HepG2 (cell line): ENCODE measurements around the gene AGAP1. TPM values are rescaled to one million over a fixed set of nuclear protein-coding genes. Genes with fewer than 3 reads are reported as not detected.

Source experiments
- ATAC-seq: fragments of 200-7000 bp; cut with Tn5 transposase; 3 replicates; pipeline ENCODE4 v1.9.1; 2020; ENCODE audit warnings: mild to moderate bottlenecking, moderate library complexity
- BruUV-seq: library from RNA; stranded (reverse); fragments of 400-500 nt; replicated peaks from 2 replicates; lab custom pipeline; 2021; lab: Mats Ljungman, UMichigan
- CTCF ChIA-PET: fragments of 300-600 bp; formaldehyde crosslinking; extraction: SDS; loops from one replicate; lab custom pipeline; 2021; ENCODE audit warnings: low total read pairs, inconsistent platforms, low intra/inter-chr PET ratio; lab: Yijun Ruan, JAX
- POLR2A ChIA-PET: fragments of 350-600 bp; sonication (Branson Sonifier 250); formaldehyde crosslinking; loops from one replicate; lab custom pipeline; 2020; ENCODE audit warnings: antibody characterized with exemption, inconsistent platforms; lab: Yijun Ruan, JAX
- DNase-seq: peaks from one replicate; pipeline ENCODE4 v3.0.0-alpha.2; 2015; ENCODE audit warnings: low spot score
- FAIRE-seq: peaks from 3 replicates; lab custom pipeline; 2011; peaks lifted over from hg19 to GRCh38; lab: Jason Lieb, UNC
- H2AFZ ChIP-seq: one replicate; pipeline ENCODE4 v1.6.1; 2011; ENCODE audit warnings: low read length, inconsistent platforms
- H3K27ac ChIP-seq: fragments of 300-600 bp; 3 replicates; pipeline ENCODE4 v1.8.0; 2011; ENCODE audit warnings: mixed run types, mild to moderate bottlenecking, mixed read lengths, low read length, inconsistent platforms; ENCODE audit not compliant: insufficient read depth; ENCODE audit errors: extremely low read length
- H3K27me3 ChIP-seq, 2 experiments: fragments of 200-600 bp in 1 of 2; 2 replicates in 1 of 2; 3 replicates in 1 of 2; pipeline versions ENCODE4 v1.6.0 to v1.8.0; 2011; ENCODE audit warnings: low read length in 2 of 2, mild to moderate bottlenecking in 2 of 2, moderate library complexity in 2 of 2, inconsistent platforms in 1 of 2; ENCODE audit not compliant: insufficient read depth in 2 of 2, control insufficient read depth in 1 of 2
- H3K36me3 ChIP-seq, 2 experiments: fragments of 200-600 bp in 1 of 2; replicated peaks in 1 of 2; 2 replicates in 1 of 2; 3 replicates in 1 of 2; pipeline versions ENCODE4 v1.5.1 to v1.8.0; 2011; ENCODE audit warnings: low read length in 2 of 2, inconsistent platforms in 1 of 2; ENCODE audit not compliant: insufficient read depth in 2 of 2, control insufficient read depth in 1 of 2
- H3K4me1 ChIP-seq: 2 replicates; pipeline ENCODE4 v1.5.1; 2012; ENCODE audit warnings: low read length, inconsistent platforms; ENCODE audit not compliant: insufficient read depth
- H3K4me2 ChIP-seq: 2 replicates; pipeline ENCODE4 v1.6.0; 2011; ENCODE audit warnings: low read depth, low read length, inconsistent platforms
- H3K4me3 ChIP-seq, 3 experiments: fragments of 200-600 bp in 1 of 3; sonication (generic), shearing (Covaris generic) in 1 of 3; replicated peaks in 1 of 3; 2 replicates each; pipeline ENCODE4 v1.5.1; 2011 to 2016; ENCODE audit warnings: low read length in 3 of 3, inconsistent platforms in 2 of 3, low read depth in 2 of 3, mild to moderate bottlenecking in 2 of 3, control low read depth in 1 of 3, mixed read lengths in 1 of 3; ENCODE audit not compliant: insufficient read depth in 1 of 3
- H3K79me2 ChIP-seq: one replicate; pipeline ENCODE4 v1.6.1; 2011; ENCODE audit warnings: low read length, inconsistent platforms; ENCODE audit not compliant: insufficient read depth
- H3K9ac ChIP-seq: 2 replicates; pipeline ENCODE4 v1.6.0; 2011; ENCODE audit warnings: mild to moderate bottlenecking, low read depth, low read length, inconsistent platforms; ENCODE audit not compliant: insufficient read depth
- H3K9me3 ChIP-seq: 2 replicates; pipeline ENCODE4 v1.5.1; 2012; ENCODE audit warnings: mild to moderate bottlenecking, low read length
- H4K20me1 ChIP-seq: 2 replicates; pipeline ENCODE4 v1.6.0; 2011; ENCODE audit warnings: inconsistent platforms, mild to moderate bottlenecking, low read length, moderate library complexity; ENCODE audit not compliant: insufficient read depth
- ARID5B ChIP-seq: IDR thresholded peaks from 2 replicates; pipeline ENCODE4 v1.4.0; 2020; ENCODE audit warnings: mild to moderate bottlenecking, missing genetic modification reagents
- CSRNP1 ChIP-seq: sonication (generic); formaldehyde crosslinking; IDR thresholded peaks from 2 replicates; pipeline ENCODE4 v1.8.1; 2023; ENCODE audit warnings: mild to moderate bottlenecking, missing genetic modification reagents
- ESRRA ChIP-seq: sonication (generic); formaldehyde crosslinking; IDR thresholded peaks from 2 replicates; pipeline ENCODE4 v1.5.1; 2020; ENCODE audit warnings: mild to moderate bottlenecking, low read depth, missing genetic modification reagents
- FOXP1 ChIP-seq, 2 experiments: fragments of 450-650 bp in 1 of 2; IDR thresholded peaks; 2 replicates each; pipeline ENCODE4 v1.6.1; 2017 to 2018; ENCODE audit warnings: antibody characterized with exemption in 1 of 2
- HINFP ChIP-seq: sonication (generic); formaldehyde crosslinking; IDR thresholded peaks from 2 replicates; pipeline ENCODE4 v1.4.0; 2020; ENCODE audit warnings: low read depth, mild to moderate bottlenecking, missing genetic modification reagents
- MTA1 ChIP-seq: sonication (generic); formaldehyde crosslinking; IDR thresholded peaks from 2 replicates; pipeline ENCODE4 v1.4.0; 2020; ENCODE audit warnings: missing genetic modification reagents, mild to moderate bottlenecking, borderline replicate concordance
- NKX3-1 ChIP-seq: sonication (generic); formaldehyde crosslinking; IDR thresholded peaks from 2 replicates; pipeline ENCODE4 v1.5.0; 2020; ENCODE audit warnings: missing genetic modification reagents
- TCF7 ChIP-seq: sonication (generic); IDR thresholded peaks from 2 replicates; pipeline ENCODE4 v1.6.1; 2016; ENCODE audit warnings: antibody characterized with exemption, low read depth
- ZFP1 ChIP-seq: IDR thresholded peaks from 2 replicates; pipeline ENCODE4 v1.6.1; 2016
- ZMYM3 ChIP-seq: sonication (generic); formaldehyde crosslinking; IDR thresholded peaks from 2 replicates; pipeline ENCODE4 v1.5.1; 2020; ENCODE audit warnings: mild to moderate bottlenecking, missing genetic modification reagents
- ZNF292 ChIP-seq: sonication (generic); formaldehyde crosslinking; IDR thresholded peaks from 2 replicates; pipeline ENCODE4 v1.8.1; 2022; ENCODE audit warnings: mild to moderate bottlenecking, low read depth, missing genetic modification reagents, borderline replicate concordance
- ZNF512B ChIP-seq: sonication (generic); formaldehyde crosslinking; IDR thresholded peaks from 2 replicates; pipeline ENCODE4 v1.5.1; 2020; ENCODE audit warnings: missing genetic modification reagents, mild to moderate bottlenecking, borderline replicate concordance
- WGBS: methylation state at CpG from one replicate; pipeline ENCODE4 v1.1.6; 2017; ENCODE audit warnings: low lambda C conversion rate; 5-methylcytosine and 5-hydroxymethylcytosine counted together
- in situ Hi-C: cut with HindIII; loops from 2 replicates; pipeline ENCODE4 v1.10.0; 2017; ENCODE audit warnings: low pct_unique_long_range_greater_than_20kb; ENCODE audit not compliant: extremely low pct_ligation_motif_present
- intact Hi-C: fragments of 100-400 bp; cut with micrococcal nuclease; formaldehyde crosslinking; loops from one replicate; pipeline ENCODE4 v1.10.0; 2022; ENCODE audit not compliant: unreplicated experiment
- polyA plus RNA-seq, 8 experiments: library from polyadenylated mRNA; depleted of rRNA in 3 of 8; stranded (reverse) in 7 of 8; unstranded in 1 of 8; fragments of >200 nt; fragmentation: Illumina TruSeq in 4 of 8; extraction: Trizol in 4 of 8; gene quantifications; 2 replicates each; pipeline versions ENCODE4 v1.2.1 to v1.2.3, GENCODE V29; 2011 to 2016; ENCODE audit warnings: low read depth in 4 of 8, missing spikeins in 1 of 8, mixed read lengths in 1 of 8; ENCODE audit not compliant: insufficient read depth in 1 of 8
- total RNA-seq, 5 experiments: library from RNA; depleted of rRNA; stranded (reverse); fragments of >200 nt; fragmentation: Illumina TruSeq; extraction: Trizol; gene quantifications; 2 replicates each; pipeline ENCODE4 v1.2.3, GENCODE V29; 2016; ENCODE audit warnings: low read depth in 1 of 5

Gene AGAP1
- total and polyA plus RNA-seq, 2 of the 13 experiments (the other 11 are each of a cell fraction or from before 2014, with no cell fraction given), result 21.2 to 32.7 TPM

GRCh38 chr2:235449568-235449967 lies 44.3 kb upstream of the AGAP1 start (continued):
- TF ChIP-seq ZFP1 (CRISPR knock-in tag) (no peak), CSRNP1 (no peak), HINFP (CRISPR knock-in tag) (no peak)
- TF ChIP-seq, all 625 proteins: peak for 0

GRCh38 chr2:235453605-235454151 lies 40.2 kb upstream of the AGAP1 start:
- POLR2A ChIA-PET, result no interaction called here
- BruUV-seq, result no TSS peak
- Histone ChIP-seq H3K4me3 (no peak overlapping the region), H3K27ac (no peak overlapping the region), H3K36me3 (no peaks in the 10 kb centered on the region), H3K27me3 (peaks cover 3 to 32% of the 10 kb centered on the region in 2 experiments; a peak in 3 of 5 replicates), H3K4me2 (no peak overlapping the region), H4K20me1 (no peaks in the 10 kb centered on the region), H3K9ac (no peak overlapping the region), H2AFZ (no peak overlapping the region), H3K4me1 (peaks cover 18% of the 10 kb centered on the region), H3K9me3 (no peaks in the 10 kb centered on the region), H3K79me2 (no peaks in the 10 kb centered on the region)
- CTCF ChIA-PET, result no interaction called here
- intact Hi-C loops, result no loop called here
- in situ Hi-C loops, result no loop called here
- FAIRE-seq, result peak; percentile 26
- ATAC-seq, result peak; percentile 69
- WGBS, result 16% methylated on average over 6 of the region's 6 CpGs
- DNase-seq, result no peak
- TF ChIP-seq ARID5B (CRISPR knock-in tag) (peak; percentile 48), ZNF292 (CRISPR knock-in tag) (0 out of 2 replicates have a peak, but pooled peaks have one; percentile 43), ZMYM3 (CRISPR knock-in tag) (peak; percentile 78; the same call in 1 of the 2 replicates), FOXP1 (IDR thresholded peaks at IDR 0.05) (no peak), FOXP1 (CRISPR knock-in tag; IDR thresholded peaks at IDR 0.05) (0 out of 2 replicates have a peak, but pooled peaks have one; percentile 26), NKX3-1 (CRISPR knock-in tag) (no peak), MTA1 (peak; percentile 27; the same call in 1 of the 2 replicates), TCF7 (0 out of 2 replicates have a peak, but pooled peaks have one; percentile 9), ZNF512B (no peak), ESRRA (CRISPR knock-in tag) (peak; percentile 80)
